Measurements from ENCODE around the gene ARSA.

The ARSA gene

DNA sequence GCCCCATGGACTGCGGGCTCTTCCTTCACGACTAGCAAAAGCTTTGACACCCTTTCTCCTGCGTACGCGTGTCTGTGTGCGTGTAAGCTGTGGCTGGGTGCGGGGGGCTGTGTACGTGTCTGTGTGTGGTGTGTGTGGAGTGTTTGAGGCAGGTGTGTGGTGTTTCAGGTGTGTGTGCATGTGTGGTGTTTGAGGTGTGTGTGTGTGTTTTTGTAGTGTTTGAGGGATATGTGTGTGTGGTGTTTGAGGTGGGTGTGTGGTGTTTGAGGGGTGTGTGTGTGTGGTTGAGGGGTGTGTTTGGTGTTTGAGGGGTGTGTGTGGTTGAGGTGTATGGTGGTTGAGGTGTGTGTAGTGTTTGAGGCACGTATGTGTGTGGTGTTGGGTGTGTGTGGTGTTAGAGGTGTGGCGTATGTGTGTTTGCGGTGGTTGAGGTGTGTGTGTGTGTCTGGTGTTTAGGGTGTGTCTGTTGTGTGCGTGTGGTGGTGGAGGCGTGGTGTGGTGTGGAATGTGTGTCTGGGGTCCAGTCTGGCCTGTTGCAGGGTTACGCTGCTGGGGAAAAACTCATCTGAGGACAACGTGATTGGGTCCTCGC, 687 bp upstream of the ARSA start:
- no peaks in the 10 kb centered on the region for H3K9me3 ChIP-seq (ENCODE audit: control insufficient read depth in 2 of 2, low read length in 2 of 2)
- no peaks in the 10 kb centered on the region for H3K36me3 ChIP-seq (ENCODE audit: control insufficient read depth in 2 of 2, insufficient read depth in 2 of 2, low read length in 2 of 2)
- H3K4me3 ChIP-seq (ENCODE audit: low read length in 2 of 2): peak overlapping the region; percentile 65 to 97
- H3K9ac ChIP-seq (ENCODE audit: low read length in 2 of 2): peak overlapping the region; percentile 73 to 87
- peaks cover 12% of the 10 kb centered on the region for H3K4me1 ChIP-seq (ENCODE audit: control insufficient read depth, insufficient read depth, low read length)
- H3K27ac ChIP-seq (ENCODE audit: low read length): peak overlapping the region; percentile 53
- H3K27me3 ChIP-seq (ENCODE audit: control insufficient read depth in 1 of 2, insufficient read depth in 2 of 2, low read length in 2 of 2): no peaks in the 10 kb centered on the region

DNA sequence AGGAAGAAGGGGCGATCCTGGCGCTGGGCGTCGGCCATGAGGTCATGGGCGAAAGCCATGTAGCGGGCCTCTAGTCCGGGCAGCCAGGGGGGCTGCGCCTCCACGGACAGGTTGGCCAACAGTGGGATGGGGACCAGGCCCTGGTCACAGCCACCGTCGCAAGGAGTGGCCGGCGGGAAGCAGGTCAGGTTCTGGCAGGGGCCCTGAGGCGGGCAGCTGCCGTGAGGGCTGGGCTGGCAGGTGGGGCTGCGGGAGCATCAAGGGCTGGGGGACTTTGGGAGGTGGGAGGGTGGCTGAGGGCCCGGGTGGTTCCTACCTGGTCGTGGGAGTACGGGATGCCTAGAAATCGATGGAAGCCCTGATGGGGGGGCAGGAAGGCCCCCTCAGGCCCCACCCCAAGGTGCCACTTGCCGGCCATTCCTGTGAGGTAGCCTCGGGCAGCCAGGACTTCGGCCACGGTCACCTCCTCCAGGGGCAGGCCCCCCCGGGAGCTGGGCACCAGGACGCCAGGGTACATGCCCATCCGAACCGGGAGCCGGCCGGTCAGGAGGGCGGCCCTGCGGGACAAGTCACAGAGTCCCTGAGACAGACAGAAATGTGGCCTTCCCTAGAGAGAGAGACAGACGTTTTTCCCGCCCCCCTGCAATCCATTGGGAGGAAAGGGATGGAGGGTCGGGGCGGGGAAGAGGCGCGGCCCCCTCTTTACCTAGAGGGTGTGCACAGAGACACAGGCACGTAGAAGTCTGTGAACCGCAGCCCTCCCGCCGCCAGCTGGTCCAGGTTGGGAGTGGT, 906 bp downstream of the ARSA start:
- Histone ChIP-seq H3K27ac (ENCODE audit: low read length) (peak overlapping the region; percentile 64), H3K9me3 (ENCODE audit: control insufficient read depth in 2 of 2, low read length in 2 of 2) (no peaks in the 10 kb centered on the region), H3K36me3 (ENCODE audit: control insufficient read depth in 2 of 2, insufficient read depth in 2 of 2, low read length in 2 of 2) (no peaks in the 10 kb centered on the region), H3K27me3 (ENCODE audit: control insufficient read depth in 1 of 2, insufficient read depth in 2 of 2, low read length in 2 of 2) (peaks cover 0 to 2% of the 10 kb centered on the region in 2 donors), H3K4me3 (ENCODE audit: low read length in 2 of 2) (peak overlapping the region; percentile 75 to 82), H3K9ac (ENCODE audit: low read length in 2 of 2) (peak overlapping the region; percentile 71 to 75), H3K4me1 (ENCODE audit: control insufficient read depth, insufficient read depth, low read length) (peaks cover 12% of the 10 kb centered on the region)

DNA sequence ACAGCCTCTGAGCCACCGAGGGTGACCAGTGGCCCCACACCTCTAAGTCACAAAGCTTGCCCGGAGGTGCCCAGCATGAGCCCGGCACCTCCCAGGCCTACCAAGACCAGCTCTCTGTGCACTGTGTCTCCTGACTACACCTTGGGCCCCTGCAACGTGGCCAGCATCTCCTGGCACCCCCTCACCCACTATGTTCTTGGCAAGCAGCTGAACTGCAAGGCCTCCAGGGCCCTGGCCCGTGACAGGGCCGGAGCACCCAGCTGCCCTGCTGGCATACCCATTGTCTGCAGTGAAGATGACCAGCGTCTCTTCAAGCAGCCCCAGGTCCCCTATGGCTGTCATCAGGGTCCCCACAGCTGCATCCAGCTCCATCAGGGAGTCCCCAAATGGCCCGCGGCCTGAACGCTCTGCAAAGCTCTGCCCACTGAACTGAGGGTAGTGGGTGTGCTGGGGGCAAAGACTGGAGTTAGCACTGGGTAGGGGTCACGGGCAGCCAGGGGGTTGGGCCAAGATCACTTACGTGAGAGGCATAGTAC, 1.6 kb downstream of the ARSA start:
- no peak overlapping the region for H3K4me3 ChIP-seq (ENCODE audit: low read length in 2 of 2)
- no peaks in the 10 kb centered on the region for H3K36me3 ChIP-seq (ENCODE audit: control insufficient read depth in 2 of 2, insufficient read depth in 2 of 2, low read length in 2 of 2)
- peaks cover 0 to 8% of the 10 kb centered on the region in 2 donors for H3K27me3 ChIP-seq (ENCODE audit: control insufficient read depth in 1 of 2, insufficient read depth in 2 of 2, low read length in 2 of 2)
- no peak overlapping the region for H3K9ac ChIP-seq (ENCODE audit: low read length in 2 of 2)
- no peaks in the 10 kb centered on the region for H3K9me3 ChIP-seq (ENCODE audit: control insufficient read depth in 2 of 2, low read length in 2 of 2)
- no peak overlapping the region for H3K27ac ChIP-seq (ENCODE audit: low read length)
- H3K4me1 ChIP-seq (ENCODE audit: control insufficient read depth, insufficient read depth, low read length): peaks cover 12% of the 10 kb centered on the region

DNA sequence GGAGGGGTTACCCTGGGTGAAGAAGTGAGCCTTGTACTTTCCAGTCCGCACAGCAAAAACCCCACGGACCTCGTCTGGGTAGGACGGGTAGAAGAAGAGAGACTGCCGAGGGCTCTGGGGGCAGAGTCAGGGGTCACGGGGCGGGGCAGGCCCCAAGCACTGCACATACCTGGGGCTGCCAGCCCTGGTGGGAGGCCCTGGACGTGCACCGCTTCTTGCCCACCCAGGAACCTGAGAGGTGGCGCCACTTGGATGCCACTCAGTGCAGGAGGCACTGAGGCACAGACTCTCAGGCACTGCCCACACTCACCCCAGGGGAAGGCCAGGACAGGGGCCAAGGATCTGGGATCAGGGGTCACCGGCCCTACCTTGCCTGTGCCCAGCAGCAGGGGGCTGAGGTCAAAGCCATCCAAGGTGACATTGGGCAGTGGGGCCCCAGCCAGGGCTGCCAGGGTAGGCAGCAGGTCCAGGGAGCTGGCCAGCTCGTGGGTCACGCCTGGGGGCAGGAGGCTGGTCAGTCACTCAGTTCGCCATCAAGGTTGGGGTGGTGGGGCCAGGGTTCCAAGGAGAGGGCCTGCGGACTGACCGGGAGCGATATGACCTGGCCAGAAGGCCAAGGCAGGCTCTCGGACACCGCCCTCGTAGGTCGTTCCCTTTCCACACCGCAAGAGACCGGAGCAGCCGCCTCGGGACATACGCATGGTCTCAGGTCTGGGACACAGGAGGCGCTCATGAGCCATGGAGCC, 2.2 kb downstream of the ARSA start:
- no peak overlapping the region for H3K4me3 ChIP-seq (ENCODE audit: low read length in 2 of 2)

DNA sequence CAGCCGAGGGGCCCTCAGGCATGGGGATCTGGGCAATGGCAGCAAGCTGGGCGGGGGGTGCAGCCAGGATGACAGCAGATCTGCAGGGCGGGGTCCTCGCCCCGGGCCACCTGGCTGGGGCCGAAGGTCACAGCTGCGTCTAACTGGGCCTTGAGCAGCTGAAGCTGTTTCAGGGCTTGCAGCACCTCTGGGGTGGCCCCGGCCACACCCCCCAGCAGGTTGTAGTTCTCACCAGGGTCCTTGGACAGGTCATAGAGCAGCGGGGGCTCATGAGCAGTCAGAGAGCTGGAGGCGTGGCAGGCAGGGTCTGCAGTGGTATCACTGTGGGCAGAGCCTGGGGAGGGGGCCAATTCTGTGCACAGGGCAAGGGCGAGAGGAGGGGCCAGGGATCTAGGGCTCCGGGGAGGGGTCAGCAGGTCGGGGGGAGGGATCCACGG, 2.8 kb downstream of the ARSA start:
- H3K4me3 ChIP-seq (ENCODE audit: low read length in 2 of 2): no peak overlapping the region
- no peaks in the 10 kb centered on the region for H3K36me3 ChIP-seq (ENCODE audit: control insufficient read depth in 2 of 2, insufficient read depth in 2 of 2, low read length in 2 of 2)
- peaks cover 9 to 17% of the 10 kb centered on the region in 2 donors for H3K27me3 ChIP-seq (ENCODE audit: control insufficient read depth in 1 of 2, insufficient read depth in 2 of 2, low read length in 2 of 2)
- no peak overlapping the region for H3K27ac ChIP-seq (ENCODE audit: low read length)
- H3K9me3 ChIP-seq (ENCODE audit: control insufficient read depth in 2 of 2, low read length in 2 of 2): no peaks in the 10 kb centered on the region
- H3K9ac ChIP-seq (ENCODE audit: low read length in 2 of 2): no peak overlapping the region
- H3K4me1 ChIP-seq (ENCODE audit: control insufficient read depth, insufficient read depth, low read length): peaks cover 17% of the 10 kb centered on the region

More for the DNA sequence above, 2.2 kb downstream of the ARSA start:
- H3K9me3 ChIP-seq (ENCODE audit: control insufficient read depth in 2 of 2, low read length in 2 of 2): no peaks in the 10 kb centered on the region
- no peak overlapping the region for H3K9ac ChIP-seq (ENCODE audit: low read length in 2 of 2)
- H3K27ac ChIP-seq (ENCODE audit: low read length): no peak overlapping the region
- H3K36me3 ChIP-seq (ENCODE audit: control insufficient read depth in 2 of 2, insufficient read depth in 2 of 2, low read length in 2 of 2): no peaks in the 10 kb centered on the region
- H3K27me3 ChIP-seq (ENCODE audit: control insufficient read depth in 1 of 2, insufficient read depth in 2 of 2, low read length in 2 of 2): peaks cover 6 to 14% of the 10 kb centered on the region in 2 donors
- H3K4me1 ChIP-seq (ENCODE audit: control insufficient read depth, insufficient read depth, low read length): peaks cover 13% of the 10 kb centered on the region

DNA sequence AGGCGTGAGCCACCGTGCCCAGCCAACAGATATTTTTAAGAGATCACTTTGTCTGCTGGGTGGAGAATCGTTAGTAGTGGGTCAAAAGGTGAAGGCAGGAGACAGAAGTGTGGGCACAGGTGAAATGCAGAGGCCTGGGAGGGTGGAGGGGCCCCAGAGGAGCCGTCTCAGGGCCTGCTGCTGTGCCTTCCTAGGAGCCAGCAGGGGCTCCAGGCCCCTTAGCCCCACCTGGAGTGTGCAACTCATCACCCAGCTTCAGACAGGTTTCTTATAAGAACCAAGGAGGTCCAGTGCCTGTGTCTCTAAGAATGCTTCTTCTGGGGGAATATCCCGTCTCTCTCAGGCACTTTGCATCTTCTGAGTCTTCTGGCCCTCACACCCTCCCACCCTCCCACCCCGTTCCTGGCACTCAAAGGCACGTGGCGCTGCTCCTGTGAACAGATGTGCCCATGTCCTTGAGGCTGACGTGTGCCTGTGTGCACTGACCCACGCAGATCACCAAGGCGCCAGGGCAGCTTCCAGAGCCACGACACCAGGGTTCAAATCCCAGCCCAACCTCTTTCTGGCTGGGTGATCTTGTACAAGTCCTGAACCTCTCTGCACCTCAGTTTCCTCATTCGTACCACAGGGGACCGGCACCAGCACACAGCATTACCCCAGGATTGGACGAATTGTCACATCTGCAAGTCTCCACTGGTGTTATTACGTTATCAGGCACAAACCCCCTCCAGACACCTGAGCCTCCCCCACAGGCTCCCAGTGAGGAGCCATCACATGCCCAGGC, 3.4 kb downstream of the ARSA start:
- no peak overlapping the region for H3K27ac ChIP-seq (ENCODE audit: low read length)
- H3K9me3 ChIP-seq (ENCODE audit: control insufficient read depth in 2 of 2, low read length in 2 of 2): no peaks in the 10 kb centered on the region
- H3K27me3 ChIP-seq (ENCODE audit: control insufficient read depth in 1 of 2, insufficient read depth in 2 of 2, low read length in 2 of 2): peaks cover 14 to 22% of the 10 kb centered on the region in 2 donors
- no peaks in the 10 kb centered on the region for H3K36me3 ChIP-seq (ENCODE audit: control insufficient read depth in 2 of 2, insufficient read depth in 2 of 2, low read length in 2 of 2)
- no peak overlapping the region for H3K9ac ChIP-seq (ENCODE audit: low read length in 2 of 2)
- H3K4me1 ChIP-seq (ENCODE audit: control insufficient read depth, insufficient read depth, low read length): peaks cover 20% of the 10 kb centered on the region
- no peak overlapping the region for H3K4me3 ChIP-seq (ENCODE audit: low read length in 2 of 2)

DNA sequence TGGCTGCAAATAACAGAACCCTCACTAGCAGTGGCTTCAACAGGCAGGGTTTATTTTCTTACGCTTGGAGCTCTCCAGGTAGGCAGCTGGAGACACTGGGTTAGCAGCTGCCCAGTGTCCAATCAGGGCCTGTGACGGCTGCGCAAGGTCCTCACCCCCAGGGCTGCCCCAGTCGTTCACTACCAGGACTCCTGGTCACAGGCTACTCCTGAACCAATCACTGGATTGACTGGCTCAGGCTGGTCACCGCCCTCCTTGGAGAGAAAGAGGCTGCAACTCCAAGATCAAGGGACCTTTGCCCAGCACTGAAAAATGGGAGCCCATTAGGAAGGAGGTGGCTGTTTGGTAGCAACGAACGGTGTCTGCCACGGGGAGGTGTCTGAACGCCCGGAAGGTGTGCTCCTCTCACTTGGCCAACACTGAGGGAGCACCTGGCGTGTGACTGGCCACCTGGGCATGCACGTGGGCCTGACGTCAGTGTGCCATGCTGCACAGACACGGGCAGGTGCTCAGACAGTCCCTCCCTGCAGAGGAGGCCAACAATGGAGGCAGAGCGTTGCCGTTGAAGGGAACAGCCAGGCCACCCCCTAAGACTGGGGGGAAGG, 5.1 kb downstream of the ARSA start:
- Histone ChIP-seq H3K9me3 (ENCODE audit: control insufficient read depth in 2 of 2, low read length in 2 of 2) (no peaks in the 10 kb centered on the region), H3K4me3 (ENCODE audit: low read length in 2 of 2) (no peak overlapping the region), H3K9ac (ENCODE audit: low read length in 2 of 2) (peak overlapping the region in 1 of 2 donors; percentile 21), H3K27me3 (ENCODE audit: control insufficient read depth in 1 of 2, insufficient read depth in 2 of 2, low read length in 2 of 2) (peaks cover 15 to 22% of the 10 kb centered on the region in 2 donors), H3K27ac (ENCODE audit: low read length) (no peak overlapping the region), H3K4me1 (ENCODE audit: control insufficient read depth, insufficient read depth, low read length) (peaks cover 11% of the 10 kb centered on the region), H3K36me3 (ENCODE audit: control insufficient read depth in 2 of 2, insufficient read depth in 2 of 2, low read length in 2 of 2) (no peaks in the 10 kb centered on the region)

DNA sequence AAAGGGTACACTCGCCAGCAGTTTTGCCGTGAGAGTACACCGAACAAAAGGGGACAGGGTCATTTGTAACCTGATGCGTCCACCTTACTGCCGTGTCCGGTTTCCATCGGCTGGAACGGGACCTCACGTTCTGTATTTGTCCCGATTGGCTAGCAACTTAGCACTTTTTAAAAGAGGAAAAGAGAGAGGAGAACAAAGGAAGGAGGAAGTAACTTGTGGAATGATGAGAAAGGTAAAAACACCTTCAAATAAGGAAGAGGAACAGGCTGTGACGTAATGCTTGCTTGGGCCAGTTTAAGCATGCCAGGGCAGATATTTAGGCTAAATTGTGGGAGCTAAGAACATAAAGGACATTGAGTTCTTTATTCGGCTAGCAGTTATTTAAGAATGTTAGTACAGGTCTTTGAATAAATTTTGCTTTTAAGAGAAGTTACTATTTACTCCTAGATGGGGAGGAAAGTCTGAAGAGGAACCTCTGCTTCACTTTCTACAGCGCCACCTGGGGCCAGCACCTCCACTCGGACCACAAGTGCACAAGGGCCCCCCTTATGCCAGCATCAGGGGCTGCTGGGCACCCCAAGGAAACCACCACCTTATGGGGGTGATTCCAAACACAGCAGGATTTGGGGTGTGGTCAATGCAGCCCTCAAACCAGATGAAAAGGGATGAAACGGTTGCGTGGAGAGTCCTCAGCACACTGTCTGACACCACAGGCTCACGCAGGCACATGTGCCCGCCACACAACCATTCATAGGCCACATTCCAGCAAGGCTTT, 5.8 kb downstream of the ARSA start:
- Histone ChIP-seq H3K27ac (ENCODE audit: low read length) (no peak overlapping the region), H3K9ac (ENCODE audit: low read length in 2 of 2) (peak overlapping the region in 1 of 2 donors; percentile 21), H3K4me1 (ENCODE audit: control insufficient read depth, insufficient read depth, low read length) (peaks cover 7% of the 10 kb centered on the region), H3K36me3 (ENCODE audit: control insufficient read depth in 2 of 2, insufficient read depth in 2 of 2, low read length in 2 of 2) (no peaks in the 10 kb centered on the region), H3K4me3 (ENCODE audit: low read length in 2 of 2) (no peak overlapping the region), H3K9me3 (ENCODE audit: control insufficient read depth in 2 of 2, low read length in 2 of 2) (no peaks in the 10 kb centered on the region), H3K27me3 (ENCODE audit: control insufficient read depth in 1 of 2, insufficient read depth in 2 of 2, low read length in 2 of 2) (peaks cover 15 to 22% of the 10 kb centered on the region in 2 donors)

DNA sequence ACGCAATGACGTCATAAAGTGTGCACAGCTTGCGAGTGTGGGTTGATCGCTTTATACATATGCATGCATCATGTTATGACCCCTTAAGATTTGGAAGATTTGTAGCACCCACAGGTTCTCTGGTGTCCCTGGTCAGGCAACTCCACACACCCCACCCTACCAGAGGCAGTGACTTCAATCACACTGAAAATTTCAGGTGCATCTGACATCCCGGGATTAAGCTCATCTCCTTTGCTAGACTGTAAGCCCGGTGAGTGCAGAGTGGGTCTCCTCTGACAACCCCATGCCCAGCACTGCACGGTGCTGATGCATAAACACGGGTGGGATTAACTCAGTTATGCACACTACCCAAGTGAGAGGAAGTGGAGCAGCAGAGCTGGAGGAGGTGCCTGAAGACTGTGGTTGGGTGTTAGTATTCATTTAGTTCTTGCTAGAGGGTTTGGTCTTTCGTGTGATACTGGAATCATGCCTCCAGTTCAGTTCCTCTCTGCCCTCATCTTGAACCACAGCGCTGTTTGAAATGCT, 6.5 kb downstream of the ARSA start:
- Histone ChIP-seq H3K36me3 (ENCODE audit: control insufficient read depth in 2 of 2, insufficient read depth in 2 of 2, low read length in 2 of 2) (no peaks in the 10 kb centered on the region), H3K9me3 (ENCODE audit: control insufficient read depth in 2 of 2, low read length in 2 of 2) (no peaks in the 10 kb centered on the region), H3K27ac (ENCODE audit: low read length) (no peak overlapping the region), H3K4me3 (ENCODE audit: low read length in 2 of 2) (no peak overlapping the region), H3K27me3 (ENCODE audit: control insufficient read depth in 1 of 2, insufficient read depth in 2 of 2, low read length in 2 of 2) (peaks cover 15 to 22% of the 10 kb centered on the region in 2 donors), H3K9ac (ENCODE audit: low read length in 2 of 2) (no peak overlapping the region), H3K4me1 (ENCODE audit: control insufficient read depth, insufficient read depth, low read length) (peaks cover 7% of the 10 kb centered on the region)

Measured in stomach smooth muscle (tissue), 2 donors.